Upper lobe of left lung (tissue), 4 donors: Measurements from ENCODE around the gene AP1S3.

Experiments
- EP300 ChIP-seq, 4 donors: sonication (generic); formaldehyde crosslinking; IDR thresholded peaks; one replicate each; pipeline ENCODE4 v1.5.1; 2017; ENCODE audit warnings: antibody characterized with exemption in 4 of 4, control low read depth in 2 of 4
- POLR2A ChIP-seq, 4 donors: fragments of 450-650 bp; IDR thresholded peaks; one replicate each; pipeline ENCODE4 v1.5.1; 2016 to 2017; ENCODE audit warnings: antibody characterized with exemption in 4 of 4, mild to moderate bottlenecking in 2 of 4
- TF ChIP-seq, protein P1 (sequence below), 6 experiments: fragments of 450-650 bp in 4 of 6; fragments of 200-600 bp in 2 of 6; sonication (generic) in 2 of 6; IDR thresholded peaks; one replicate each; pipeline ENCODE4 v1.5.1; 2016 to 2019; ENCODE audit warnings: antibody characterized with exemption in 6 of 6

DNA sequence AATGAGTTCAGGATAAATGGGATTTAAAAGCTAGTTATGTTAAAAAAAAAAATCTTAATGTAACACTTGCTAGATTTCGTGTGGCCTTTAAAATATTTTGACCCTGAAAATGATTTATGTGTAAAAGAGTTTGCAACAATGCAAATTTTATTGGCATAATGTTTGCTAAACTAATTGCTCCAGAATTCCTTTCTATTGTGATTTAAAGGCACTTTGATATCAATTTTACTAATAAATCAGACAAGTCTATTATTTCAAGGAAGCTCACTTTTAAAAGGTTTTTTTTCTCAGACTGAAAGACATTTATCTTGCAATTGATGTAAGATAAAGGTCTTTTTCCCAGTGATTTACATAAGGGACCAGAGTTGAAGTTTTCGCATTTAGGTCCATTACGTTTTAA is 17.5 kb downstream of the AP1S3 start:
- TF ChIP-seq POLR2A (IDR thresholded peaks at IDR 0.05): no peak
- TF ChIP-seq EP300 (IDR thresholded peaks at IDR 0.05): no peak
- TF ChIP-seq, protein P1, sequence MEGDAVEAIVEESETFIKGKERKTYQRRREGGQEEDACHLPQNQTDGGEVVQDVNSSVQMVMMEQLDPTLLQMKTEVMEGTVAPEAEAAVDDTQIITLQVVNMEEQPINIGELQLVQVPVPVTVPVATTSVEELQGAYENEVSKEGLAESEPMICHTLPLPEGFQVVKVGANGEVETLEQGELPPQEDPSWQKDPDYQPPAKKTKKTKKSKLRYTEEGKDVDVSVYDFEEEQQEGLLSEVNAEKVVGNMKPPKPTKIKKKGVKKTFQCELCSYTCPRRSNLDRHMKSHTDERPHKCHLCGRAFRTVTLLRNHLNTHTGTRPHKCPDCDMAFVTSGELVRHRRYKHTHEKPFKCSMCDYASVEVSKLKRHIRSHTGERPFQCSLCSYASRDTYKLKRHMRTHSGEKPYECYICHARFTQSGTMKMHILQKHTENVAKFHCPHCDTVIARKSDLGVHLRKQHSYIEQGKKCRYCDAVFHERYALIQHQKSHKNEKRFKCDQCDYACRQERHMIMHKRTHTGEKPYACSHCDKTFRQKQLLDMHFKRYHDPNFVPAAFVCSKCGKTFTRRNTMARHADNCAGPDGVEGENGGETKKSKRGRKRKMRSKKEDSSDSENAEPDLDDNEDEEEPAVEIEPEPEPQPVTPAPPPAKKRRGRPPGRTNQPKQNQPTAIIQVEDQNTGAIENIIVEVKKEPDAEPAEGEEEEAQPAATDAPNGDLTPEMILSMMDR (IDR thresholded peaks at IDR 0.05): no peak
